NCI-H146 (cell line): Measurements from ENCODE around the gene GRIK4.
"Not testable (repeated sequence)": the region's sequence is repeated elsewhere in the genome, so short reads cannot be mapped to it uniquely, and the experiment has no call there.

Experiments
- DNase-seq: peaks from one replicate; lab custom pipeline; 2025; lab: John Stamatoyannopoulos, UW

Gene GRIK4

GRCh38 chr11:120747850-120748814, 236.6 kb downstream of the GRIK4 start:
- no peak for DNase-seq

- DNase-seq, result no peak
Measured at GRCh38 chr11:120749395-120749794, 237.8 kb downstream of the GRIK4 start.

DNA sequence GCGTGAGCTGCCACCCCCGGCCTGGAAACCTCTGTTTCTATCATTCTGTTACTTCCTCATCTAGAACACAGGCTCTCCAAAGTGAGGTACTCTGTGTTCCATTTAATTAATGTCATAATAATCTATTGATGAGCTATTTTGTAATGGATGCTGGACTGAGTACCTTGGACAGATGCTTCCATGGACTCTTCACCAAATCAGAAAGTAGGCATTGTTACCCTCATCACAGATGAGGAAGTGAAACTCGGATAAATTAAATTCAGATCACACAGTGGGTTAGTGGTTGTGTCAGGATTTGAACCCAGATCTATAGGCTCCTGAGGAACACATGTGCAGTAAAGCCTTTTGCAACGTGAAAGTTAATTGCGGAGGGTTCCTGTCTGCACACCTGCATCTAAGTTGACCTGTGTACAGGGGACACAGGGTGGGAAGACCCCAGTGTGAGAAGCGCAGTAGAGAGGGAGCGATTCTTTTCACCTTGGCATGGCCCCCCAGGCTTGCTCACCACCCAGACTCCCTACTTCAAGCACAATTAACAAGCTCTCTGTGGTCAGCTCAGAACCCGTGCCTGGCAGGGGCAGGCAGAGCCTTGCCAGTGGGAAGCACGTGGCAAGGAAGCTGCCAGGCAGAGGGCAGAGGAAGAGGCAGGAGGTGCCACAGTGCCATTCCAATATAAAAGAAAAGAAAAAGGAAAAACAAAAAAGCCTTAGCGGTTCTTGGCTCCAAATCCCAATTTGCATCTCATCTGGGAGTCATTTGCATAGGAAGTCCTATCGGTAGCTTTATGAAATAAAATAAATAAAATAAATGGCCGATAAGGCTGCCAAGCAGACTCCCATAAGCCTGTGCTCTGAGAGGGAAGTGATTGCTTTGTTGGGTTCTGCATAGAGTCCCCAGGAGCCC, 239.3 kb downstream of the GRIK4 start:
- DNase-seq, result no peak

- no peak for DNase-seq
Measured at GRCh38 chr11:120751550-120751949, 240.0 kb downstream of the GRIK4 start.

DNA sequence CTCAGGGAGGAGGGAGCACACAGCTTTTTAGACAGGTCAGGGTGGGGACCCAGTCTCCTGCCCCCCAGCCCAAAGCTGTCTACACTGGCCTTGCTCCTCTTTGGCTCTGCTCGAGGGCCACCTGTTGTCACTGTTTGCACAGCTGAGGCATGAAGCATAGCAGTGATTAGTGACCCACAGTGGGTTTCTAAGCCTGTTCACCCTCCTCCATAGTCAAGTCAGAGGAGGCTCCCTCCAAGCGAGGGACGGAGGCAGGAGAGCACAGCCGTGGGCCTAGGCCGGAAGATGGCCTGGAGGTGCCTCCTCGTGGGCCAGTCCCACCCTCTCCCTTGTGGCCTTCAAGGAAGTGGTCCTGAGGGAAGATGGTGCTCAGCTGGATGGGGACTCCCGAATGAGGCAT, 241.1 kb downstream of the GRIK4 start:
- no peak for DNase-seq

DNA sequence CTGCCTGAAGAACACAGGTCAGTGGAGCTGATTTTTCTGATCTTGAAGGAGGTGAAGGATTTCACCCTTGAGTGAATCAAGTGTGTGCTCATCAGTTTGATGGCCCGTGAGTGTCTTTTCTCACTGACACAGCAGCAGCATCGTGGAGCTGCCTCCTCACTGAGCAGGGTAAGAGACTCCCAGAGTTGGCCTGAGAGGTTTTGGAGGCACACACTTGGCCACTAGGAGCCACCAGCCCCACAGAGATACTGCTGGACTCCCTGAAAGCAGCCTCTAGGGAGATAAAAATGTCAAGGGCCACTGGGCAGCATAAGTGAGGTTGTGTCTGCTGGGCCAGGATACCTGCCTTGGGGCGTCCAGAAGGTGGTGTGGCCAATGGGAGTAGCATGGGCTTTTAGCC, 245.4 kb downstream of the GRIK4 start:
- no peak for DNase-seq

DNA sequence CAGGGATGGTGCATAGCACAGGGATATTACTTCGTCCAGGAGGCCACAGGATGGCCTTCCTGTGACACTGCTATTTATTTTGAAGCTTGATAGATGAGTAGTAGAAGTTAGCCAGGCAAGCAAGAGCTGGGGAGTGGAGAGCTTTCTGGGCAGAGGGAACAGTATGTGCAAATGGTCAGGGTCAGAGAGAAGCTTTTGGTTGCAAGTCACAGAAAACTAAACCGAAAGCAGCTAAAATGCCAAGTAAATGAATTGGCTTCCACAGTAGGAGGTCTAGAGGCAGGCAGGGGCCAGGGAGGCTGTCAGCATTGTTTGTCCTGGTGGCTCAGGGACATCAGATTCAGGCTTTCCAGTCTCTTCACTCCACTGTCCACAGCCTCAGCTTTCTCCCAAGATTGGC, 247.5 kb downstream of the GRIK4 start:
- no peak for DNase-seq

GRCh38 chr11:120765710-120766109, 254.2 kb downstream of the GRIK4 start:
- DNase-seq, result not testable (repeated sequence)

DNA sequence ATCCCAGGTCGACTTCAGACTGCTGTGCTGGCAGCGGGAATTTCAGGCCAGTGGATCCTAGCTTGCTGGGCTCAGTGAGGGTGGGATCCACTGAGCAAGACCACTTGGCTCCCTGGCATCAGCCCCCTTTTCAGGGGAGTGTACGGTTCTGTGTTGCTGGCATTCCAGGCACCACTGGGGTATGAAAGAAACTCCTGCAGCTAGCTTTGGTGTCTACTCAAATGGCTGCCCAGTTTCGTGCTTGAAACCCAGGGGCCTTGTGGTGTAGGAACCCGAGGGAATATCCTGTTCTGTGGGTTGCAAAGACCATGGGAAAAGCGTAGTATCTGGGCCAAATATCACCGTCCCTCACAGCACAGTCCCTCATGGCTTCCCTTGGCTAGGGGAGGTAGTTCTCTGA, 254.8 kb downstream of the GRIK4 start:
- no peak for DNase-seq

GRCh38 chr11:120768949-120769348, 257.4 kb downstream of the GRIK4 start:
- no peak for DNase-seq

GRCh38 chr11:120769906-120770305, 258.4 kb downstream of the GRIK4 start:
- no peak for DNase-seq

DNA sequence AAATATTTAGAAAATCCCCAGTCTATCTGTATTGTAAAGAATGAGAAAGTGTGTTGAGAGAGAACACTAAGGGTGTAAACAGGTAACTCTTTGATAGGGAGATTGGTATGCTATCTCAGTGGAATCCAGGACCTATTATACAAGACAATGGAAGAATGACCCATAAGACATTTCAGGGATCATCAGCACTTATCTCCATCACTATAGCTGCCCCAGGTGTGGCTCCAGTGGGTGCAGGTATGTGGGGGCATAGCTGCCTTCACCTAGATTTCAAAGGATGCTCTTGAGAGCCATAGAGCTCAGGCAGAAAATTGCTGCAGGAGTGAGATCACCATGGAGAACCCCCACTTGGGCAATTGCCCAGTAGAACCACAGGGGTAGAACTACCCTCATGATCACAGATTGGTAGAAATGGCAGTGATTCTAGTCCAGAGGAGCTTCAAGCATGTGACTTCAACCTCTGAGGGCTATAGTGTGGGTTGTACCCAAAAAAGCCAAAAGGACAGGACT, 260.1 kb downstream of the GRIK4 start:
- DNase-seq, result no peak

DNA sequence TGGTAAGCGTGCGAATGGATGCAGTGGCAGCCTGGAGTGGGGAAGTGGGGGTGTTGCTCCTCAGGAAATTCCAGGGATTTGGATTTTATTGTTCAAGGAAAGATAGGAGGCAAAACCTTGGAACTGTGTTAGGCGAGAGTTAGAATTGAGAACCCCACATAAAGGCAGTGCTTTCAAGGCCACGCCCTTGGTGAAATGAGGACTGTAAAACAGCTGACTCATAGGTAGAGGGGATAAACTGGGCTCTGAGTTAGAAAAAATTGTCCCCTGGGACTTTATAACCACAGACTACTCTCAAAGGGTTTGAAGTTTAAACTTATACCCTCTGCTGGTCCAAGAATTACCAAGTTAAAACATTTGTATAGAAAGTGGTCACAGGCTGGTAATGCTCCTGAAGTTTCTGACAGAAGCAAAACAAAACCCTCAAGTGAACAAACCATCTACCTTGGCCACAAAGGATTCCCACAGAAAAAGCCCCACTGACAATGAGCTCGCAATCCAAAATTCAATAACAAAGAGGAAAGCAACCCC, 262.0 kb downstream of the GRIK4 start:
- no peak for DNase-seq

DNA sequence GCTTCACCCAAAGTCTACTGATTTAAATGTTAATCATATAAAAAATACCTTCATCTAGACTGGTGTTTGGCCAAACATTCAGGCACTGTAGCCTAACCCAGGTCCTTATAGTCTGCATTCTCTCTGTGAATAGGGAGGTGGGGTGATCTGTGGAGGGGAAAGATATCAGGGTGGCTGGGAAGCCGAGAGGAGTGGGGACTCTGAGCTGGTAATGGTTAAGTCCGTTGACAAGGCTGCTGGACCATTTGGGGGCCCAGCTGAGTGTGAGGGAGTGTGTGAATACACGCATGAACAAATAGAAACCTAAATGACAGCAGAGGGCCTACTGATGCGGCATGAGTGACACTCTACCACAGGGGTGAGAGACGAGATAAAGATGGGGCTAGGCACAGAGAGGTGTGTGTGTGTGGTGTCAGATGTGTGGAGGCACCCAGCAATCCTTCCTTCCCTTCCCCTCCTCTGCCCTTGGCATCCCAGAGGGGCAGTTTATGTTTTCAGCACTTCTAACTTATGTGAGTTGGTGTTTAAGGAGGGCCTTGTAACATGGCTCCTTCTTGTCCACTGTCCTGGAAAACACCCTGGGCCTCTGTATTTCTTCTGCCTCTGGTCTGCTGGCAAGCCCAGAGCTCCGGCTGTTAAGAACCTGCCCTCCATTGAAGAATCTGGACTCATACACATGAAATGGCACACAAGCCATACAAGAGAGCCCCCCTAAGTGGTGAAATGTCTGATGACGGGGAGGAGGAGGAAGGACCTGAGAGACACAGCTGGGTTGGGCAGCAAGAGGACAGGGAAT, 263.2 kb downstream of the GRIK4 start:
- no peak for DNase-seq

DNA sequence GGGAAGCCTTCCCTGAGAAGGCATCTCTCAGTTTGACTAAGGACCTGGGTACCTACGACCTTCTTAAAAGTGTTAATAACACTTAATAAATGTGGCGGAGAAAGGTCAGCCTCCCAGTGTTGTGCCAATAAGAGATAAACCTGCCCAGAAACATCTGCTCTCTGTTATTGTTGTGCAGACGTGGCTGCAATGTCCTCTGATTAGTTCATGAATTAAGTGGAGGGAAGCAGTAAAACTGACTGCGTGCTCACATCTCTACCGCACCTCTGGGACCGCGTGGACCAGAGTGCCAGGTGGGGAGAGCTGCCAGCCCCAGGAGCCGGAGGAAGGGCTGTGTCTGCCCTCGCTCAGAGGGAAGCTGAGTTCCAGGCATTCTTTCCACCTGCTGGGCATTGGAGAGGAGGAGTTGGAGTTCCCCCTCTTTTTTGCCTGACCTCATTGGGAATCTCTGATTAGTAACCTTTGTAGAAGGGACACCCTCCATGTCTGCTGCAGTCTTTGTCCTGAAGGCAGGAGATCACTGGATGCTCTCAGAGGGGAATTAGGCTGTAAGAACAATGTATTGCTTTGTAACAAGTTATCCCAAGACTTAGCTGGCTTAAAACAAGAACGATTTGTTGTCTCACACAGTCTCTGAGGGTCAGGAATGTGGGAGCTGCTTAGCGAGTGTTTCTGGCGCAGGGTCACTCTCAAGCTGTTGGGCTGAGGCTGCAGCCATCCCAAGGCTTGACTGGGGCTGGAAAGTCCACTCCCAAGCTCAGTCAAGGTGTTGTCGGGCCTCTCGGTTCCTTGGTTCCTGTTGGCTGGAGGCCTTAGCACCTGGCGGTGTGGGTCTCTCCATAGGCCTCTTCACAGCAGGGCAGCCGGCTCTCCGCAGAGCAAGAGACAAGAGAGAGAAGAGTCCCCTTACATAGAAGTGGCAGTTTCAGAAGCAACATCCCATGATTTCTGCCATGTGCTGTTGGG, 264.7 kb downstream of the GRIK4 start:
- DNase-seq, result no peak

GRCh38 chr11:120778685-120779490, 267.3 kb downstream of the GRIK4 start:
- no peak for DNase-seq

DNA sequence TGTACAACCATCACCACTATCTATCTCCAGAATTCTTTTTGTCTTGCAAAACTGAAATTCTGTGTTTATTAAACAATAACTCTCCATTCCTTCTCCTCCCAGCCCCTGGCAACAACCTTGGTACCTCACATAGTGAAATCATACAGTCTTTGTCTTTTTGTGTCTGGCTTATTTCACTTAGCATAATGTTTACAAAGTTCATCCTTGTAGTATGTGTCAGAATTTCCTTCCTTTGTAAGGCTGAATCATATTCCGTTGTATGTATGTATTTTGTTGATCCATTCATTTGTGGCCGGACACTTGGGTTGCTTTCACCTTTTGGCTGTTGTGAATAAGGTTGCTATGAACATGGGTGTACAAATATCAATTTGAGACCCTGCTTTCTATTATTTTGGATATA, 268.7 kb downstream of the GRIK4 start:
- DNase-seq, result no peak

- no peak for DNase-seq
Measured at GRCh38 chr11:120781486-120782120, 270.1 kb downstream of the GRIK4 start.
